Stimulated activated CD4-positive, alpha-beta T cell treated with anti-CD3 and anti-CD28 coated beads, Interleukin-2, amount 100 ng/mL, for 24 hours (primary cell): ENCODE data around the gene ENTREP3.

Source experiments
- DNase-seq, 2 donors: peaks; one replicate each; pipeline ENCODE4 v3.0.0-alpha.2; 2020

ENTREP3 gene

GRCh38 chr1:155197901-155198546 is 57.3 kb downstream of the ENTREP3 start:
- no peak for DNase-seq
